ENCODE results near the gene CTAGE1. TPM values are rescaled to one million over a fixed set of nuclear protein-coding genes. Genes with fewer than 3 reads are reported as not detected.

CTAGE1 gene
- total RNA-seq, 1 donor from 2014 or later: not detected

GRCh38 chr18:22439447-22439846 lies 21.7 kb upstream of the CTAGE1 start:
- DNase-seq (ENCODE audit: low spot score): no peak

- DNase-seq (ENCODE audit: low spot score): no peak
Measured at GRCh38 chr18:22436136-22436535, 18.4 kb upstream of the CTAGE1 start.

GRCh38 chr18:22434973-22435608 lies 17.4 kb upstream of the CTAGE1 start:
- DNase-seq (ENCODE audit: low spot score): no peak

GRCh38 chr18:22433956-22434355 lies 16.2 kb upstream of the CTAGE1 start:
- no peak for DNase-seq (ENCODE audit: low spot score)

GRCh38 chr18:22432657-22433137 lies 15.0 kb upstream of the CTAGE1 start:
- no peak for DNase-seq (ENCODE audit: low spot score)

- no peak for DNase-seq (ENCODE audit: low spot score)
Measured at GRCh38 chr18:22429564-22429963, 11.8 kb upstream of the CTAGE1 start.

GRCh38 chr18:22428672-22429071 lies 11.0 kb upstream of the CTAGE1 start:
- no peak for DNase-seq (ENCODE audit: low spot score)

GRCh38 chr18:22427822-22428549 lies 10.3 kb upstream of the CTAGE1 start:
- no peak for DNase-seq (ENCODE audit: low spot score)

- no peak for DNase-seq (ENCODE audit: low spot score)
Measured at GRCh38 chr18:22424565-22424963, 6.8 kb upstream of the CTAGE1 start.

GRCh38 chr18:22423878-22424564 lies 6.3 kb upstream of the CTAGE1 start:
- no peak for DNase-seq (ENCODE audit: low spot score)

GRCh38 chr18:22422909-22423548 lies 5.3 kb upstream of the CTAGE1 start:
- DNase-seq (ENCODE audit: low spot score): no peak

GRCh38 chr18:22420652-22421051 lies 2.9 kb upstream of the CTAGE1 start:
- no peak for DNase-seq (ENCODE audit: low spot score)

GRCh38 chr18:22412176-22412911 lies 5.4 kb downstream of the CTAGE1 start:
- no peak for DNase-seq (ENCODE audit: low spot score)

- DNase-seq (ENCODE audit: low spot score): no peak
Measured at GRCh38 chr18:22411446-22411845, 6.3 kb downstream of the CTAGE1 start.

GRCh38 chr18:22410126-22410525 lies 7.6 kb downstream of the CTAGE1 start:
- DNase-seq (ENCODE audit: low spot score): no peak

- DNase-seq (ENCODE audit: low spot score): no peak
Measured at GRCh38 chr18:22409445-22409844, 8.3 kb downstream of the CTAGE1 start.

GRCh38 chr18:22408059-22408458 lies 9.7 kb downstream of the CTAGE1 start:
- no peak for DNase-seq (ENCODE audit: low spot score)

- no peak for DNase-seq (ENCODE audit: low spot score)
Measured at GRCh38 chr18:22405142-22405541, 12.6 kb downstream of the CTAGE1 start.

GRCh38 chr18:22403950-22404349 lies 13.8 kb downstream of the CTAGE1 start:
- DNase-seq (ENCODE audit: low spot score): no peak

GRCh38 chr18:22399949-22400348 lies 17.8 kb downstream of the CTAGE1 start:
- DNase-seq (ENCODE audit: low spot score): no peak

- DNase-seq (ENCODE audit: low spot score): no peak
Measured at GRCh38 chr18:22398464-22398863, 19.3 kb downstream of the CTAGE1 start.
